Adrenal gland (tissue), 5 donors: Measurements from ENCODE around the gene TNFSF9.

Experiments used
- POLR2A ChIP-seq, 2 donors: fragments of 450-650 bp; IDR thresholded peaks; one replicate each; pipeline ENCODE4 v1.6.1; 2017; ENCODE audit warnings: antibody characterized with exemption in 2 of 2, mild to moderate bottlenecking in 2 of 2, moderate library complexity in 1 of 2
- TF ChIP-seq, protein P1 (sequence below), 6 experiments: fragments of 450-650 bp in 4 of 6; fragments of 200-600 bp in 2 of 6; sonication (generic) in 1 of 6; IDR thresholded peaks; 1 replicate in 5 of 6; 2 replicates in 1 of 6; pipeline versions ENCODE4 v1.5.1 to v1.8.0; 2016 to 2021; ENCODE audit warnings: antibody characterized with exemption in 6 of 6, mild to moderate bottlenecking in 2 of 6, moderate library complexity in 1 of 6
- donor health status: DM: no; HTN: no; CAD: no.

DNA sequence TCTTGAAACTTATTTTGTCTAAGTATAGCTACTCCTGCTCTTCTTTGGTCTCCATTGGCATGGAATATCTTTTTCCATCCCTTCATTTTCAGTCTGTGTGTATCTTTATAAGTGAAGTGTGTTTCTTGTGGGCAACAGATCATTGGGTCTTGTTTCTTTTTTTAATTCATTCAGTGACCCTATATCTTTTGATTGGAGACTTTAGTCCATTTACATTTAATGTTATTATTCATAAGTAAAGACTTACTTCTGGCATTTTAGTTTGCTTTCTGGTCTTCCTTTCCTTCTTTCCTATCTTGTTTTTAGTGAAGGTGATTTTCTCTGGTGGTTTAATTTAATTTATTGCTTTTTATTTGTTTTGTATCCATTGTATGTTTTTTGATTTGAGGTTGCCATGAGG, 40.3 kb downstream of the TNFSF9 start:
- TF ChIP-seq, protein P1, sequence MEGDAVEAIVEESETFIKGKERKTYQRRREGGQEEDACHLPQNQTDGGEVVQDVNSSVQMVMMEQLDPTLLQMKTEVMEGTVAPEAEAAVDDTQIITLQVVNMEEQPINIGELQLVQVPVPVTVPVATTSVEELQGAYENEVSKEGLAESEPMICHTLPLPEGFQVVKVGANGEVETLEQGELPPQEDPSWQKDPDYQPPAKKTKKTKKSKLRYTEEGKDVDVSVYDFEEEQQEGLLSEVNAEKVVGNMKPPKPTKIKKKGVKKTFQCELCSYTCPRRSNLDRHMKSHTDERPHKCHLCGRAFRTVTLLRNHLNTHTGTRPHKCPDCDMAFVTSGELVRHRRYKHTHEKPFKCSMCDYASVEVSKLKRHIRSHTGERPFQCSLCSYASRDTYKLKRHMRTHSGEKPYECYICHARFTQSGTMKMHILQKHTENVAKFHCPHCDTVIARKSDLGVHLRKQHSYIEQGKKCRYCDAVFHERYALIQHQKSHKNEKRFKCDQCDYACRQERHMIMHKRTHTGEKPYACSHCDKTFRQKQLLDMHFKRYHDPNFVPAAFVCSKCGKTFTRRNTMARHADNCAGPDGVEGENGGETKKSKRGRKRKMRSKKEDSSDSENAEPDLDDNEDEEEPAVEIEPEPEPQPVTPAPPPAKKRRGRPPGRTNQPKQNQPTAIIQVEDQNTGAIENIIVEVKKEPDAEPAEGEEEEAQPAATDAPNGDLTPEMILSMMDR (IDR thresholded peaks at IDR 0.05): no peak
- TF ChIP-seq POLR2A (IDR thresholded peaks at IDR 0.05): no peak
